Measurements from ENCODE around the gene CLASP1.

- TF ChIP-seq CTCF (optimal IDR thresholded peaks at IDR 0.05 in 1 of 3, IDR thresholded peaks at IDR 0.05 in 1 of 3, conservative IDR thresholded peaks at IDR 0.05 in 1 of 3; ENCODE audit: extremely low read depth in 1 of 3, insufficient read depth in 2 of 3, low read length in 3 of 3) = no peak
- no peak for TF ChIP-seq EZH2 (IDR thresholded peaks at IDR 0.05; ENCODE audit: low read length)
Measured at GRCh38 chr2:121682396-121683298, 33.4 kb upstream of the CLASP1 start.

All from keratinocyte (primary cell).